NCI-H526 treated with DMSO at 0.1 percent for 48 hours (cell line): Measurements from ENCODE around the gene ERBB4.

Experiments used
- DNase-seq: peaks from one replicate; lab custom pipeline; 2025; lab: John Stamatoyannopoulos, UW

Gene ERBB4

GRCh38 chr2:212428681-212429478, 109.7 kb downstream of the ERBB4 start:
- no peak for DNase-seq

- peak; percentile 83 for DNase-seq
Observed at GRCh38 chr2:212427638-212428037, 111.0 kb downstream of the ERBB4 start.

DNA sequence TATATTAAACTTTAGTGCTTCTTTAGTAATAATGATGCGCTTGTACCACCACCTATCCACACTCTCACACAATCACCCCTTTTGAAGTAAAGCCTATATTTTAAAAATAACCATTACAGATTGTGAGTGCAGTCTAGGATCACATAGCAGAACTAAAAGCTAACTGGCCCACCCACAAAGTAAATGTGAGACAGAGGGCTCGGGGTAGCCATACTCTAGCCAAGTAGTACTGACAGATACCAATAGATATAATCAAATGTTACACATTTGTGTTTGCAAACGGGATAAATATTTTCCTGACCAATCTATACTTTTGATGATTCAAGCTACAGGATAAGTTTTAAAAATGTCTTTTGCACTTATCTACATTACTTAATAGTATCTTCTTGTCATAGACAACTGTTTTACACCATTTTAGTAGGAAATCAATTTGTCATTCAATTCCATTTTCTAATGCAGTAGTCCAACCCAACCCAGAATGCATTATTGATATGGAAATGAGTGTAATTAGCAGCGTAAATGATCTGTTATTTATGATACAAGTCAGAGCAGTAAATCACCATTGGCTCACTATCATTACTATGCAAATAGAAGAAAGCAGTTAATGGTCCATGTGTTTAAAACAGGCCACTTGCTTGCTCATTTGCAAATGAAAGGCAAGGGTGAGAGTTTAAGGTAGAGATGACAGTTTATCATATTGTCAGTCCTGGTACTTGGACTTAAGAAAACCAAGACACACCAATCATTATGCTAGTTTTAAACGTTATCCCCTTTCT, 111.8 kb downstream of the ERBB4 start:
- DNase-seq = peak; percentile 86

DNA sequence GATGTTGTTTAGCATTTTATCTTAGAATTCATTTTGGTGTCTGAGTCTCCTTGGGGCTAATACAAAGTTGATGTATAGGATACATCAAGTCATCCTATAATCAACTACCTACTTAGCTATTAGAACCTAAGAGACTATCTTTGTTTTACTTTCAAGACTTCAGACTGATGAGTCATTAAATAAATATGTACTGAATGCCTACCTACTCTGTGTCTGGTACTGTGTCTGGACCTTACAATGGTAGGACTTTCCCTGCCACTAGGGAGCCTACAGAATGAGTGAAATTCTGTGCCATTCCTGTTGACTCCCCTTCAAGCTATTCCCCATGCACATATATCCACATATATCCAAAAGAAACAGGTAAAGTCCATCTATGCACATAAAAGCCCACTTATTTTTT, 114.5 kb downstream of the ERBB4 start:
- DNase-seq = no peak

DNA sequence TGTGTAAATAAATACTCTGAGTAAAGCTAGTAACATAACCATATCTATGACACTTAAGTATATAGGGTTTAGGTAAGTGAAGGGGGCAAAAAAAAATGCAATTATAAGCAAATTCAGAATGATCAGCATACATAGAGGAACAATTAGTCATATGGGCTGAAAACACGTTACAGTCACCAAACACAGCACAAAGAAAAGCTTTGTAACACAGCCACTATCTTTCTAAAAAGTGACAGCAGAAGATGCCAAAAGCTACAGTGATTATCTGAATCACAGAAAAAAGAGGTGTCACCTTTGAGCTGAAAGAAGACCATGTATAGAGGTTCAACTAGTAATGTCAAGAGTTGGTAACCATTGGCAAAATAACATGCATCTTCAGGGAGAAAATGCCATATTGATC, 115.5 kb downstream of the ERBB4 start:
- DNase-seq = peak; percentile 19

DNA sequence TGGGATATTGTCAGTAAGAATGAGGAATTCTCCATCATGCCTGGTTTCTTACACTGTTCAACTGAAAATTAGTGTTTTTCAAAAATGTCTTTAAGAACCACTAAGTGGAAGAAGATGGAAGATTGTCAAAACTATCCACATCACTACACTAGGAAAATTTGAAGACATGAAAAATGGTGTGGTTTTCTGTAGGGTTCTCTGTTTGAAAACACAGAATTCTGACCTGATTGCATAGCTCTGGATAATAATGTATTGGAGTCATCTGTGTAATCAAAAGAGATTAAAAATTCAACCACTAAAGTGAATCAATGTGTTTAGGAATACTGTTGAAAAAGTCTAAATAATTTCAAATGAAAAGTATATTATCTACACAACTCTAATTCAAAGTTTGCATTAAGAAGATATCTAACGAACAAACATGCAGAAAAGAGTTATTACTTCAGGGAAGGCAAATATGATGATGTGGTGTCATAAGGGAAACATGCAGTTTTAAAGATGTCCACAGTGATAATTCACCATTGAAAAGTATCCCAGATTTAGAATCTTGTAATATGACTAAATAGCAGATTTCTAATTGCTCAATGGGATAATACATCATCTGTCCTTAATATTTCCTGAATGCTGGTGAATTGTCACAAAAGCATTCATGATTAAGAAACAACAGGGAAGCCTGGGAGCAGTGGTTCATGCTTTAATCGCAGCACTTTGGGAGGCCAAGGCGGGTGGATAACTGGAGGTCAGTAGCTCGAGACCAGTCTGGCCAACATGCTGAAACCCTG, 116.9 kb downstream of the ERBB4 start:
- DNase-seq = no peak

GRCh38 chr2:212416086-212416485, 122.5 kb downstream of the ERBB4 start:
- DNase-seq = no peak

- no peak for DNase-seq
Observed at GRCh38 chr2:212414767-212415211, 123.8 kb downstream of the ERBB4 start.

DNA sequence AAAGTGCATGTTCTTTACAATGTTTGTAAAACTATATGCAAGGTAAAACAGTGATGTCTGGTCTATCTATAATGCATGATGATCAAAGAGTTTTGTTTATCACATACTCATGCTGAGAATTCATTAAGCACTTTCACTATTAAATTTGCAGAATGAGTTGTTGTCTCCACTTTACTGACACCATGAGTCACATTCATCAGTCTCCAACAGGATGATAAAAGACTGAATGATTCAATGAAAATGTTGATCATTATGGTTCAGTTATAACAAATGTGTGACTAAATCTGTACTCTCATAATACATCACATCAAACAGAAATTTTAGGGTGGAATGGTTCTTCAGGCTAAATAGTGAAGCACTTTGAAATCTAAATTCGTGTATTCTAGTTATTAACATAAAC, 129.0 kb downstream of the ERBB4 start:
- no peak for DNase-seq

GRCh38 chr2:212408524-212408923, 130.1 kb downstream of the ERBB4 start:
- no peak for DNase-seq

DNA sequence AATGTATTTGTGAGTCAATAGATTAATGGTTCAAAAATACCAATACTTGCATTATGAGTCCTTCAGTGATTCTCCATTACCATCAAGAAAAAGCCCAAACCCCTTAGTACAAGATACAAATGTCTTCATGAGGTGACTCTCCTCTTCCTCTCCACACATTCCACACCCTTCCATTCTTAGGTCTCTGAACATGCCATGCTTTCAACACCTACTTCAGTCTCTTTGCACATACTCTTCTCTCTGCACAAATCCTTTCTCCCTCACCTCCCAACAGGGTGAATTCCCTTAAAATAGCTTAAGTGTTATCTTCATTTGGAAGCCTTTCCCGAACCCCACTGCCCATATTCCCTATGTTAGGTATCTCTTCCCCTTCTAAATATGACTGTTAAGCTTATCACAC, 131.9 kb downstream of the ERBB4 start:
- DNase-seq = no peak

GRCh38 chr2:212402316-212402715, 136.3 kb downstream of the ERBB4 start:
- DNase-seq = no peak

GRCh38 chr2:212398316-212398715, 140.3 kb downstream of the ERBB4 start:
- DNase-seq = no peak

DNA sequence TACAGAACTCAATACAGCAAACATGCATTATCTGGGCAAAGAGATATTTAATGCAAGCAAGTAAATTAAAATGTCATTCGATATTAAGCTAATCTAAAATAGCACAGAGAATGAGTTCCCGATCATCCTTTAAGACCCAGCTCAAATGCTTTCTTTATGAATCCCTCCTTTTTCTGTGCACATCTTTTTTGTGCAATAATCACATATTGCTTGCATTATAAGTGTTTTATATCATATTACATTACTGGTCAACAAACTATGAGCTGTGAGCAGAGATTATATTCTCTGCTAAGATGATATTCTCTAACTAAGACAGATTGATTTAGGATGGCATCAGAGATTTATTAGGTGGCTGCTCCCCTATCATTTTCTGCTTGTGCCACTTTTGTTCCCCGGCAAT, 146.1 kb downstream of the ERBB4 start:
- no peak for DNase-seq

- DNase-seq = no peak
Observed at GRCh38 chr2:212392043-212392442, 146.6 kb downstream of the ERBB4 start.

GRCh38 chr2:212387146-212387545, 151.5 kb downstream of the ERBB4 start:
- no peak for DNase-seq

DNA sequence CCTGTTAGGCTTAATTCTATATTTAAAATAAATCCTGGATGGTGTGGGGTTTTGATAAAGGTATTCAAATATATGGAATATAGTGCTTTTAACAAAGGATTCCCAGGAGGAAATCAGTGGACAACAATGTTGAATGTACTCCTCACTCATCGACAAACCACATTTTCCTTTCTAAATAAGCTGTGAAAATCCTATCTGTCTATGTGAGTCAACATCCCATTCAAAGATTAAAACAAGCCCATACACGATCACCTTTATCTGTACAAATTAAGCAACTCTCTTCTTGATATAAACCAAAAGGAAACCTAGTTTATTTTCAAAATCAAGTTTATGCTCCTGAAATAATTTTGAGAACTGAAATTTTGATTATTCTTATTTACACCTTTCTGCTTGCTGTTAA, 153.4 kb downstream of the ERBB4 start:
- no peak for DNase-seq

DNA sequence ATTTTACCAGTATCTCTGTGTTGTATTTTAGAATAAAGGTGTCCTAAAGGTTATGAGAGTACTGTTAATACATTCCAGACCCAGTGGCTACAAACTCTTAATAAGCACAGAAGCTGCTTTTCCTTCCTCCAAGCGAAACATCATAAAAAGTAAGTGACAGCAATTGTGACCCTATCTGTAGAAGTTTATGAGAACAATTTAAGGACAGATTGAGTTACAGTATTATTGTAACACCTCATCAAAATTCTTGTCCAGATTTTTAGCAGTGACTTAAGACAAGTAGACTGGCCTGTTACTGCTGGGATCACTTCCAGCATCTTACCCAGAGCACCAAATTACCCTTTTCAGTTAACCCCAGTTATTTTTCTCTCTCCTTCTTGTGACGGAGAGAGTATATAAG, 154.6 kb downstream of the ERBB4 start:
- DNase-seq = no peak

GRCh38 chr2:212381428-212382102, 157.0 kb downstream of the ERBB4 start:
- DNase-seq = no peak

- DNase-seq = no peak
Observed at GRCh38 chr2:212379103-212379502, 159.5 kb downstream of the ERBB4 start.

- no peak for DNase-seq
Observed at GRCh38 chr2:212367431-212367830, 171.2 kb downstream of the ERBB4 start.
